Endothelial cell of umbilical vein (primary cell): Measurements from ENCODE around the gene MLEC. TPM values are rescaled to one million over a fixed set of nuclear protein-coding genes. Genes with fewer than 3 reads are reported as not detected.

ENCODE experiments used
- BruUV-seq: library from RNA; stranded (reverse); fragments of 400-500 nt; replicated peaks from 2 replicates; lab custom pipeline; 2021; lab: Mats Ljungman, UMichigan
- CTCF ChIA-PET: fragments of 300-600, 350-600 bp; sonication (Branson Sonifier 250); formaldehyde crosslinking; loops from one replicate; lab custom pipeline; 2021; ENCODE audit warnings: antibody characterized with exemption, inconsistent platforms; lab: Charles Lee
- POLR2A ChIA-PET: fragments of 300-600, 350-600 bp; sonication (Branson Sonifier 250); formaldehyde crosslinking; loops from one replicate; lab custom pipeline; 2021; ENCODE audit warnings: antibody characterized with exemption, inconsistent platforms; lab: Charles Lee
- DNase-seq: peaks from one replicate; pipeline ENCODE4 v3.0.0-alpha.2; 2011; ENCODE audit warnings: low read depth, low spot score
- FAIRE-seq: peaks from 2 replicates; lab custom pipeline; 2011; peaks lifted over from hg19 to GRCh38; lab: Jason Lieb, UNC
- H2AFZ ChIP-seq: 2 replicates; pipeline ENCODE4 v1.6.0; 2012; ENCODE audit warnings: low read depth, low read length, control low read depth, inconsistent platforms
- H3K27ac ChIP-seq: 2 replicates; pipeline ENCODE4 v1.5.1; 2011; ENCODE audit warnings: low read depth, mild to moderate bottlenecking, control low read depth, low read length, moderate library complexity; ENCODE audit not compliant: insufficient read depth
- H3K27me3 ChIP-seq, 2 experiments: 2 replicates each; pipeline versions ENCODE4 v1.6.0 to v1.6.1; 2011; ENCODE audit warnings: low read length in 2 of 2, mixed read lengths in 1 of 2; ENCODE audit not compliant: control insufficient read depth in 2 of 2, insufficient read depth in 2 of 2
- H3K36me3 ChIP-seq, 2 experiments: 2 replicates in 1 of 2; 3 replicates in 1 of 2; pipeline ENCODE4 v1.5.1; 2011; ENCODE audit warnings: low read length in 2 of 2, mild to moderate bottlenecking in 1 of 2, moderate library complexity in 1 of 2; ENCODE audit not compliant: control insufficient read depth in 2 of 2, insufficient read depth in 2 of 2; ENCODE audit errors: extremely low read depth in 1 of 2
- H3K4me1 ChIP-seq: 3 replicates; pipeline ENCODE4 v1.5.1; 2011; ENCODE audit warnings: mild to moderate bottlenecking, low read length; ENCODE audit not compliant: control insufficient read depth, insufficient read depth; ENCODE audit errors: extremely low read depth
- H3K4me2 ChIP-seq: 2 replicates; pipeline ENCODE4 v1.6.1; 2011; ENCODE audit warnings: low read length, control low read depth, mixed read lengths; ENCODE audit not compliant: insufficient read depth
- H3K4me3 ChIP-seq, 3 experiments: fragments of 200-600 bp in 1 of 3; sonication (generic), shearing (Covaris generic) in 1 of 3; replicated peaks in 1 of 3; 2 replicates each; pipeline ENCODE4 v1.5.1; 2011 to 2016; ENCODE audit warnings: control low read depth in 3 of 3, low read length in 3 of 3, mild to moderate bottlenecking in 2 of 3, inconsistent platforms in 1 of 3, low read depth in 1 of 3, moderate library complexity in 1 of 3; ENCODE audit not compliant: insufficient read depth in 1 of 3
- H3K79me2 ChIP-seq: 2 replicates; pipeline ENCODE4 v1.6.0; 2012; ENCODE audit warnings: low read length, inconsistent platforms; ENCODE audit not compliant: control insufficient read depth, insufficient read depth
- H3K9ac ChIP-seq: replicated peaks from 2 replicates; pipeline ENCODE3; 2011; ENCODE audit warnings: low read length, control low read depth; ENCODE audit not compliant: insufficient read depth; ENCODE audit errors: extremely low read depth
- H3K9me1 ChIP-seq: replicated peaks from 3 replicates; pipeline ENCODE4 v1.6.0; 2011; ENCODE audit warnings: mild to moderate bottlenecking, low read length; ENCODE audit not compliant: control insufficient read depth, insufficient read depth; ENCODE audit errors: extremely low read depth
- H3K9me3 ChIP-seq: replicated peaks from 2 replicates; pipeline ENCODE4 v1.5.1; 2012; ENCODE audit warnings: low read length, inconsistent platforms; ENCODE audit not compliant: control insufficient read depth, insufficient read depth
- H4K20me1 ChIP-seq: replicated peaks from 2 replicates; pipeline ENCODE3; 2011; ENCODE audit warnings: mild to moderate bottlenecking, low read length; ENCODE audit not compliant: control insufficient read depth, insufficient read depth; ENCODE audit errors: extremely low read depth
- CTCF ChIP-seq, 2 donors: IDR thresholded peaks; 1 replicate in 1 of 2; 2 replicates in 1 of 2; pipeline ENCODE4 v1.5.1; 2011; ENCODE audit warnings: low read length in 2 of 2, mild to moderate bottlenecking in 2 of 2, moderate library complexity in 2 of 2, control low read depth in 1 of 2, inconsistent platforms in 1 of 2, low read depth in 1 of 2; ENCODE audit not compliant: insufficient read depth in 1 of 2; ENCODE audit errors: extremely low read depth in 1 of 2
- EZH2 ChIP-seq: IDR thresholded peaks from 2 replicates; pipeline ENCODE4 v1.6.1; 2012; ENCODE audit warnings: borderline replicate concordance, low read depth, mild to moderate bottlenecking, moderate library complexity, low read length, inconsistent platforms; ENCODE audit not compliant: severe bottlenecking
- FOS ChIP-seq: IDR thresholded peaks from 2 replicates; pipeline ENCODE4 v1.6.1; 2011; ENCODE audit warnings: mild to moderate bottlenecking, low read length, moderate library complexity, borderline replicate concordance; ENCODE audit not compliant: insufficient read depth
- GATA2 ChIP-seq: IDR thresholded peaks from 2 replicates; pipeline ENCODE4 v1.7.0; 2011; ENCODE audit warnings: low read depth, mild to moderate bottlenecking, moderate library complexity, mixed read lengths, low read length; ENCODE audit not compliant: insufficient read length, insufficient read depth
- JUN ChIP-seq: IDR thresholded peaks from 2 replicates; pipeline ENCODE4 v1.6.1; 2011; ENCODE audit warnings: borderline replicate concordance, low read depth; ENCODE audit not compliant: insufficient read length, insufficient read depth
- MYC ChIP-seq: IDR thresholded peaks from one replicate; pipeline ENCODE4 v1.6.1; 2011; ENCODE audit warnings: mild to moderate bottlenecking, low read depth, low read length
- POLR2A ChIP-seq: IDR thresholded peaks from 2 replicates; pipeline ENCODE4 v1.6.1; 2012; ENCODE audit warnings: low read depth, mild to moderate bottlenecking, control low read depth, low read length
- POLR2AphosphoS5 ChIP-seq: IDR thresholded peaks from 2 replicates; pipeline ENCODE4 v1.6.1; 2012; ENCODE audit warnings: low read depth, mild to moderate bottlenecking, control low read depth, low read length, moderate library complexity; ENCODE audit not compliant: insufficient read depth
- dilution Hi-C: fragments of 300-500 bp; cut with MboI; formaldehyde crosslinking; loops from one replicate; pipeline ENCODE4 v1.15.0; 2019; ENCODE audit warnings: low sequenced_read_pairs; ENCODE audit not compliant: extremely low pct_ligation_motif_present
- intact Hi-C: fragments of 100-400 bp; cut with micrococcal nuclease; formaldehyde crosslinking; loops from one replicate; pipeline ENCODE4 v1.10.0; 2022
- polyA plus RNA-seq, 4 experiments: library from polyadenylated mRNA; depleted of rRNA in 3 of 4; stranded (reverse) in 3 of 4; unstranded in 1 of 4; fragments of >200 nt; gene quantifications; 2 replicates each; pipeline versions ENCODE4 v1.2.1 to v1.2.3, GENCODE V29; 2011 to 2012; ENCODE audit warnings: missing spikeins in 1 of 4
- total RNA-seq: library from RNA; stranded (reverse); gene quantifications from 2 replicates; pipeline ENCODE4 v1.2.3, GENCODE V29; 2021
- TF ChIP-seq, protein P1 (sequence below): IDR thresholded peaks from 2 replicates; pipeline ENCODE4 v1.6.1; 2011; ENCODE audit not compliant: insufficient read depth, insufficient read length

The MLEC gene
- total and polyA plus RNA-seq, 2 donors (not counting 3 experiments of a cell fraction or from before 2014, with no cell fraction given): 28.4 to 144 TPM

GRCh38 chr12:120733574-120733973 is 46.6 kb downstream of the MLEC start:
- ChIA-PET POLR2A (no interaction called here), CTCF (no interaction called here)
- BruUV-seq: no TSS peak
- Histone ChIP-seq H3K9me1 (no peaks in the 10 kb centered on the region), H4K20me1 (no peaks in the 10 kb centered on the region), H3K4me2 (no peak overlapping the region), H3K79me2 (no peaks in the 10 kb centered on the region), H3K4me1 (no peaks in the 10 kb centered on the region), H3K9ac (no peak overlapping the region), H3K27ac (no peak overlapping the region), H2AFZ (no peak overlapping the region), H3K36me3 (no peaks in the 10 kb centered on the region), H3K4me3 (no peak overlapping the region), H3K9me3 (no peaks in the 10 kb centered on the region), H3K27me3 (no peaks in the 10 kb centered on the region)
- TF ChIP-seq FOS (no peak), GATA2 (no peak), EZH2 (no peak), POLR2A (no peak), MYC (no peak), POLR2AphosphoS5 (no peak), JUN (no peak), CTCF (IDR thresholded peaks at IDR 0.05; ENCODE audit: extremely low read depth in 1 of 2, insufficient read depth in 1 of 2, low read depth in 1 of 2, low read length in 2 of 2) (no peak)
- TF ChIP-seq, protein P1, sequence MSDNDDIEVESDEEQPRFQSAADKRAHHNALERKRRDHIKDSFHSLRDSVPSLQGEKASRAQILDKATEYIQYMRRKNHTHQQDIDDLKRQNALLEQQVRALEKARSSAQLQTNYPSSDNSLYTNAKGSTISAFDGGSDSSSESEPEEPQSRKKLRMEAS: no peak
- DNase-seq: no peak
- intact Hi-C loops: no loop called here
- dilution Hi-C loops: no loop called here
- FAIRE-seq: no peak
